Fibroblast of skin of left quadriceps (primary cell): ENCODE data around the gene HDAC5.
"Not testable (repeated sequence)": the region's sequence is repeated elsewhere in the genome, so short reads cannot be mapped to it uniquely, and the experiment has no call there.

Source experiments
- DNase-seq, 2 experiments: peaks; one replicate each; pipeline ENCODE4 v3.0.0-alpha.2; 2013; ENCODE audit warnings: low read depth in 2 of 2

Gene HDAC5

DNA sequence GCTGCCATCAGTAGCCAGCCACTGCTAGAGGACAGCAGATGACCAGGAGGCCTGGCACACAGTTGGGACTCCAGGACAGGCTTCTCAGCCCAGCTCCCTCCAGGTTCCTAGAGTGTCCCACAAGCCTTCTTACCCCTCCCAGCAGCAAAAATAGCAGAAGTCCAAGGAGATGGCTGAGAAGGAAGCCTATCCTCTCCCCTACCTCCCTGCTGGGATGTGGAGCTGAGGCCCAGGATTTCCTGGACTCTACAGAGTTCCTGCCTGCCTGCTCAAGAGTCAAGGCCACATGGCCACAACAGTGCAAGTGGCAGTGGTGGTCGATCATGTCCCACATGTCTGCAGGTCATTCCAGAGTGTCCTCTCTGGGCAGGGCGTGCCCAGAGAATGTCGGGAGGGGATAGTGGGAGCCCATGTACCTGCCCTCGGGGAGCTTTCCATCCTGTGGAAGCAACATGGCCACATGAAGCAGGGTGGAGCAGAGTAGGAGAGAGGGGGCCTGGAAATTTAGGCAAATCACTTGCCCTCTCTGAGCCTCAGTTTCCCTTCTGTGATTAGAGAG lies 10.6 kb upstream of the HDAC5 start:
- DNase-seq: no peak

DNA sequence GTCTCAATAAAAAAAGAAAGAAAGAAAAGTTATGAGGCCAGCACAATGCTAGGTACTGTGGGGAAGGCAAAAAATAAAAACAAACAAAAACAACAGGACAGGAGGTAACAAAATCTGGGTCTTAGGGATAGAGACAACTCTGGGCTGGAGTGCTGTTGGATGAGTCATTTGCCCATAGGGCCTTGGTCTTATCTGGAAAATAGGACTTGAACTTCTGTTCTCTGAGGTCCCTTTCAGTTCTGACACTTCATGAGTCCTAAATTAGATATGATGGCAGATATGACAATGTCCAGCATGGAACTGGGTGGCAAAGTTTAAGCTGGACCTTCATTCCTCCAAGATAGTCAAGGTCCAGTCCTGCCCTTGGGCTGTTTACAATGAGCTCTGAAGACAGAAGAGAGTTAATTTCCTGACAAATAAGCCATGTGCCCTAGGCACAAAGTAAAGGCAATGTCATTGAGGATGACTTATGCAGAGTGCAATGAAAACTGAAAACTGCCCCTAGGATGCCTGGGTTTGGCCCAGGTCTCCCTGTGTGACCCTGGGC lies 8.9 kb upstream of the HDAC5 start:
- DNase-seq: no peak

DNA sequence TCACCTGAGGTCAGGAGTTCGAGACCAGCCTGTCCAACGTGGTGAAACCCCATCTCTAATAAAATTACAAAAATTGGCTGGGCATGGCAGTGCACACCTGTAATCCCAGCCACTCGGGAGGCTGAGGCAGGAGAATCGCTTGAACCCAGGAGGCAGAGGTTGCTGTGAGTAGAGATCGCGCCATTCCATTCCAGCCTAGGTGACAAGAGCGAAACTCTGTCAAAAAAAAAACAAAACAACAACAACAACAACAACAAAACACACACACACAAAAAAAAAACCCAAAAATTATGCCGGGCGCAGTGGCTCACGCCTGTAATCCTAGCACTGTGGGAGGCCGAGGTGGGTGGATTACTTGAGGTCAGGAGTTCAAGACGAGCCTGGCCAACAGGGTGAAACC lies 7.9 kb upstream of the HDAC5 start:
- not testable (repeated sequence) for DNase-seq

DNA sequence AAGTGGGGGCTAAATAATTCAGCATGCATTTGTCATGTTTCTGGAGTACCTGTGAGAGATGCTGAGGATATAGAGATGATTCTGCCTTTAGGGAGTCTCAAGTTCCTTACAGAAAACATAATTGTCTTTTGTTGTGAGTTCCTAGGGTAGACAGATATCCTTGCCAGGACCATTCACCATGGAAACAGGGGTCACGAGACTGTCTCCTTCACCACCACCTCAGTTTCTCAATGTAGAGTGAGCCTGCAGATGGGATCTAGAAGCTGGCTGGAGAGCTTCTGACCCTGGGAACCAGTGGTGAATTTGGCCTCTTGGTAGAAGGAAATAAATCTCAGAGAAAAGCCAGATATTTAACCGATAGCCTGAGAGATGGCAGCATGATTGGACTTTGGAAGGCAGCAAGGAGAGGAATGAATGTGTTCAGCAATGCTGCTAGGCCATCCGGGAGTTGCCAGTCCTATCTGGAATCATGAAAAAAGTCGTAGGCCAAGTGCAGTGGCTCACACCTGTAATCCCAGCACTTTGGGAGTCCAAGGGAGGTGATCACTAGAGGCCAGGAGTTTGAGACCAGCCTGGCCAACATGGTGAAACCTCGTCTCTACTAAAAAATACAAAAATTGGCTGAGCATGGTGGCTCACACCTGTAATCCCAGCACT lies 7.4 kb upstream of the HDAC5 start:
- no peak for DNase-seq

DNA sequence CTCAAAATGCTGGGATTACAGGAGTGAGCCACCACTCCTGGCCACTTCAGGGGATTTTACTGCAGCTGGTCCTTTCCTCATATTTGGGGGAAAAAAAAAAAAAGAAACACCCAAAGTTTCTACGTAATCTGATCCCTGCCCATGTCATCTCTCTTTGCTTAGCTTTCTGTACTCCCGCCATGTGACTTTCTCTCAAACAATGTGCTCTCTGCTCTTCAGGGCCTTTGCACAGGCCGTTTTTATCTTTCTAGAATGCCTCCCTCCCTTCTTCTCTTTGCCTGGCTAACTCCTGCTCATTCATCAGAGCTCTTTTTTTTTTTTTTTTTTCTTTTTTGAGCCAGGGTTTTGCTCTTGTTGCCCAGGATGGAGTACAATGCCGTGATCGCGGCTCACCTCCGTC lies 4.9 kb upstream of the HDAC5 start:
- DNase-seq: no peak

DNA sequence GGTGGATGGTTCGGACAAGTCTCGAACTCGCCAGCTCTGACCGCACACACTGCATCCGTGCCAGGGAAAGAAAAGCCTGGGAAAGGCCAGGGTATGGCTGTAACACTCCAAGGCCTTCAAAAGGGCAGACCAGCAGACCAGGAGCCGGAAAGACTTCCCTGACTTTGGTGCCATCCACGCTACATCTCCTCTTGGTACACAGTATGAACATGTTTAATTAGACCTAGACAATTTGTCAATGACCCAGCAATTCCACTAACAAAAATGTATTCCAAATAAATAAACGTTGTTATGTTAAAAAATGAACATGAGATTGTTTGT lies 637 bp upstream of the HDAC5 start:
- no peak for DNase-seq

DNA sequence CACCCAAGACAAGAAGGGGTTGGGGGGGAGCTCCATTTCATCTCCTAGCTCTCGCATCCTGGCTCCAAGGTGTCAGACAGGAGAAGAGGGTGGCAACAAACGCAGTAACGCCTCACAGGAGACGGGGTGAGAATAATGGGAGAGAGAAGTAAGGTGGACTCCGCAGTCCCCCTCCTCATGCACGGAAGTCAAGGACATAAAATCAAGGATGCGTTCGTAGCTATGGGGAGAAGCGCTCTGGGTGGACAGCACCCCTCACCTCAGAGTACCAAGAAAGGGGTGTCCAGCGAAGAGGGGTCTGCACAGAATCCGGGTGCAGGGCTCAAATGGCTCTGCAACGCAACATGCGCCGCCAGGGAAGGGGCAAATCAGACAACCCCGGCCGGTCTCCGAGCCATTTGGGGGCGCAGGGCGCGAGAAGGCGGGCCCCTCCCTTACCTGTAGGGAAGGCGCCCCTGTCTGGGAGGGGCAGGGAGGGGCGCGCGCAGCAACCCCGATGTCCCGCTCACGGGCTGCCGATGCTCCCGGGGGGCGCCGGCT lies 555 bp downstream of the HDAC5 start:
- no peak for DNase-seq

DNA sequence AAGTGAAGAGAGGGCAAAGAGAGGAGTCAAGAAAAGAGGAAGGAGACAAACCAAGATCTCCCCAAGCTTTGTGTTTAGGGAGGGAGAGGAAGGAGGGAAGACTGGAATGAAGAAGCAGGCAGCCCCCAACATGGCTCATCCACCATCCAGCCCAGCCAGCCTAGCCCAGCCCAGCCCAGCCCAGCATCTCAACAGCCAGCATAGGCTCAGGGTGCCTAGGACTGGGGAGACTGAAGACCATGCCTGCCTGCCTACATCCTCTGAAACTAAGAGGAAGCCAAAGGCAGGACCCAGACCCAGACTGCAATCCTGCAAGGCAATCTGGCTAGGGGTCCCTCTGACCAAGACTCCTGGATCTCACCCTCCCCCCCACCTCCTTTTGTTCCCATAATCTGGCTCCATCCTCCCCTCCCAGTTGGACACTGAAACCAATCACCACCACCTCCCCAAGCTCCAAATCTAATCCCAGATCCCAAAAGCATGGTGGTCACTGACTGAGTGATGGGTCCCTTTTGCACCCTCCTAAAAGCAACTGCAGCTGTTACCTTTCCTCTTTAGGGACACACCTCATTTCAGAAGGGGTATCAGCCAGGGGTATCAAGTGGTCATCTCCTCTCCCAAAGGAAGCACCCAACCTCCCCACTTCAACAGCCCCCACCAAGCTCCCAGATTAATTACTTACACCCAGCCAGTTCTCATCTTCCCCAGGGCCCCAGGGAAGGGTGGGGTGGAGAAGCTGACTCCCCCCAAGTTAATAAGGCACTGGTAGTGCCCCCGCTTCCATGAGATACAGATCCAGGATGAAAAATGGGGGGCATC lies 1.2 kb downstream of the HDAC5 start:
- DNase-seq: no peak

DNA sequence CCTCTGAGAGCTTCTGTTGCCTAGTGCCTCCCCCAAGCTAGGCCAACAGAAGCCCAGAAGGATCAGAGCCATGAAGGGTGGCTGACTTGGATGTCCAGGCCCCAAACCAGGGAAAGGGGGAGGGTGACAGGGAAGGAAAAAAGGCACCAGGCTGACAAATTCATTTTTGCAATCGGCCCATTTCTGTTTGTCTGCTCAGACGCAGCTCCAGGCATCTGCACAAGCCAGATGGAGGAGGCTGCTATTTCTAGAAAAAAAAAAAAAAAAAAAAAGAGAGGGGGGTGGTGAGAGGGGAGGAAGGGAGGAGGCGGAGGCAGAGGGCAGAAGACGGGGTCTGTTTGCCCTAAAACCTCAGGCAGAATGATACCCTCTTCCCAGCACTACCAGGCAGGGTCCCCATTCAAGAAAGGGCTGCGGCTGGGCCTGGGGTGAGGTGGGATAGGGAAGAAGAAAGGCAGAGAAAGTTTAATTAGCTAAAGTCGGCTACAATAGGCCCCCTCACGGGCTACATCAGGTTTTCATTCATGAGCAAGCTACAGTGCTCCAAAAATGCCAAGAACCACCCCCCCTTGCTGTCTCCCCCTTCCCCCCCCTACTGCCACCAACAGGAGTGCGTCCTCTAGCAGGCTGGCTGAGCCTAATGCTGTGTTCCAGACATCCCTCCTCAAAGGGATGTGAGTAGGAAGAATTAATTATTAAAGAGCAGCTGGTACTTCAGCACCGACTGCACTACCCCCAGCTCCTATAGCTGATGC lies 2.4 kb downstream of the HDAC5 start:
- no peak for DNase-seq

DNA sequence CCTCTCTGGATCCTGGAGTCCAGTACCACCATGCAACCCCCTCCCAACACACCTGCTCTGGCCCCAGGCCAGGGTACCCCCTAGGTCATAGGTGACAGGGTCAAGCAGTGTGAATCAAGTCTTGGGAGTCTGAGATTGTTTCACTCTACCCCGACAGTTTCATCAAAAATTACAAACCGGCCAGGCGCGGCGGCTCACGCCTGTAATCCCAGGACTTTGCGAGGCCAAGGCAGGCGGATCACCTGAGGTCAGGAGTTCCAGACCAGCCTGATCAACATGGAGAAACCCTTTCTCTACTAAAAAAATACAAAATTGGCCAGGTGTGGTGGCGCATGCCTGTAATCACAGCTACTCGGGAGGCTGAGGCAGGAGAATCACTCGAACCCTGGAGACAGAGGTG lies 3.2 kb downstream of the HDAC5 start:
- DNase-seq: not testable (repeated sequence)

DNA sequence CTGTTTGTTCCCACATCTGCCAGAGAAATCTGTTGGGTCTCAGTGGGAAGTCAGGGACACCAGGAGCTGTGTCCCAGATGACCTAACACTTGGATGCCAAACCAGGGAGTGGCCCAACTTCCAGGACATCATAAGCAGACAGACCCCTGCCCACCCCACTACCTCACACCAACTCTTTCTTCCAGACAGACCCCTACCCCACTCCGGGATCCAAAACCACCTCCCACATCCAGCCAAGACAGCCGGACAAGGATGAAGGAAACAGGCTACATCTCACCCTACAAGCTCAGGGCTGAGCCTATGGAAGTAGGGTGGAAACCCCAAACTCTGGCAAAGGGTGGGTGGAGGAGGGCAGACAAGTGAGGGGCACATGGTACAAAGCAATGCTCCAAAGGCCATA lies 3.6 kb downstream of the HDAC5 start:
- no peak for DNase-seq

DNA sequence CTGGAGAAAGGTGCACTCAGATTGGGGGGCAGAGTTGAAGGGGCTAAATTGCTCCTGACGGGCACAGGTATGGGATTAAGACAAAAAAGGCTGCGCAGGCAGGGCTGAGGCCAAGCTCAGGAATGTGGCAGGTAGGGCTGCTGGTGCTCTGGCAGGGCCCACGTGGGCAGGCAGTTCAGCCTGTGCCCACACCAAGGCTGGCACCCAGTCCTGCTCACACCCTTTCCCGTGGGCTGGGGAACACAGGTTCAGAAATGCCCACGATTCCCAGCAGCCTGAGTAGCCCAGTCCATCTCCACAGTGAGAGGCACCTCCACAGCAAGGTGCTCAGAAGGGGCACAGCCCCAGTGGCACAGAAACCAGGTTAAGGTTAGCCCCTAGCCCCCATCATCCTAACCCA lies 4.4 kb downstream of the HDAC5 start:
- no peak for DNase-seq

DNA sequence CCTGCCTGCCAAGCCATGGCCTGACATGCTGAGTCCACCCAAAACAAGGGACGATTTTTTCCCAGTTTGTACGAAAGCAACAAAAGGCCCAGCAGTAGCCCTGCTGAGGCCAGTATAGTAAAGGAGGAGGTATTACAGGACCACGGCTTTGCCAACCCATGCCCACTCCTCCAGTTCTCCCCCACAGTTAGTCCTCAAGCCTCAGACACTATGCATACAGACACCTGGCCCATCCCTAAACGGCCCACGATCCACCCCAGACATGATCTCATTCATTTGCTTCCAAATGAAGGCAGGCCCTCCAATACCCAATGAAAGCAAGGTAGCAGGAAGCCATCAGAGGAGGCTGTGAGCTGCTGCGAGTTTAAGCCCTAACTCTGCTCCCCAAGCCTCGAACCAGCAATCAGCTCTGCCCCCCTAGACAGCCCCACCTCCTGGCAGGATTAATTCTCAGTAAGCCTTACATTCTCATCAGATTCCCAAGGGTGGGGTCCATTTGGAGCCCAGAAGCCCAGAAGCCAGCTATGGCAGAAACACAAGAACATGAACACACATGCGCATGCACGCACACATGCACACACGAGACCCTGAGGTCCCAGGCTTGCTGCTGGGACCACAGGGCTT lies 4.9 kb downstream of the HDAC5 start:
- no peak for DNase-seq

DNA sequence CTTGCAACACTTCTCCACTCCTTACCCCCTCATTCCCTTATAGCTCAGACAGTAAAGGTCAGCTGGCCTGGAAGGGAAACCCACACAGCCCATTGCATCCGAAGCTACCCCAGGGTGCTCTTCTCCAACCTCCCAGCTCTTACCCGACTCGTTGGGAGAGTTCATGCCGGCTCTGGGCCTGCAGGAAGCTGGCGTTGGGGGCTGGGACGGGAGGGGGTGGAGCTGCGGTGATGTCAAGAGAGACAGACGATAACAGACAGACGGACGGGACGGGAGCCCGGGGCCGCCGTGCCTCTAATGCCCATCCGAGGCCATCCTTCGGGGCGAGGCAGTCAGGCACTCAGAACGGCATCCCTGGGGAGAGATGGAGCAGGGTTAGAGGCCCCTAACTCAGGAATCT lies 6.1 kb downstream of the HDAC5 start:
- DNase-seq: no peak

DNA sequence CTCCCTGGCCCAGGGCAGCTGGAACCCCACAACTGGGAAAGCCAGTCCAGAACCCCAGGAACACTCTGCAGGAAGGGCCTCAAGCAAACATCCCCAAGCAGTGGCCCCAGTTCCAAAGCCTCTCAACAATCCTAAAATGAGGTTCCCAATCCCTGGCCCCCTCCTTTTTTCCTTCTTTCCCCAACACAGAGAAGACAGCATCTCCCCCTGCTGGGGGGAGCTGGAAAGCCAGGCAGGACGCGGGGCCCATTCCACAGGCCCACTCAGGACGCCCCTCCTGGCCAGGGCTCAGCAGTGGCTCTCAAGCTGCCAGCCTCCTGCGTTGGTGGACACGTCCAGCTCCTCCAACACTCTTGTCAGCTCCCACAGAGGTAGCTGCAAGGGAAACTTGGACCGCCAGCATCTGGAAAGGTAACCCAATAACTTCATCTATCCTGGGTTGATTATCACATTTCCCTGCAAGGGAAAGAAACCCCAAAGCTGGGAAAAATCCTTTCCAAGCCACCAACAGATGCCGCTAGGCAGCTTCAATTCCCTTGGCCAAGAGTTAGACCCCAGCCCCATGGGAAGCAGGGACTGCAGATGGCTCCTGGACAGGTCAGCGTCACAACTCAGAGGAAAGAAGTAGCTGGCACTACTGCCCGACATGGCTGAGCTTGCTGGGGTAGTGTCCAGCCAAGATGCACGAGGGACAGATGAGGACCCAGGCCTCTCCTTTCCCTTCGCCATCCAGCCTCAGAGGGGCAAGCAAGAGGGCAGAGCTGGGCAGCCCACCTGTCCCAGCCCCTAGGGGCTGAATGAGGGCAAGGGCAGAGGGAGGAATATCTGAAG lies 7.6 kb downstream of the HDAC5 start:
- no peak for DNase-seq

DNA sequence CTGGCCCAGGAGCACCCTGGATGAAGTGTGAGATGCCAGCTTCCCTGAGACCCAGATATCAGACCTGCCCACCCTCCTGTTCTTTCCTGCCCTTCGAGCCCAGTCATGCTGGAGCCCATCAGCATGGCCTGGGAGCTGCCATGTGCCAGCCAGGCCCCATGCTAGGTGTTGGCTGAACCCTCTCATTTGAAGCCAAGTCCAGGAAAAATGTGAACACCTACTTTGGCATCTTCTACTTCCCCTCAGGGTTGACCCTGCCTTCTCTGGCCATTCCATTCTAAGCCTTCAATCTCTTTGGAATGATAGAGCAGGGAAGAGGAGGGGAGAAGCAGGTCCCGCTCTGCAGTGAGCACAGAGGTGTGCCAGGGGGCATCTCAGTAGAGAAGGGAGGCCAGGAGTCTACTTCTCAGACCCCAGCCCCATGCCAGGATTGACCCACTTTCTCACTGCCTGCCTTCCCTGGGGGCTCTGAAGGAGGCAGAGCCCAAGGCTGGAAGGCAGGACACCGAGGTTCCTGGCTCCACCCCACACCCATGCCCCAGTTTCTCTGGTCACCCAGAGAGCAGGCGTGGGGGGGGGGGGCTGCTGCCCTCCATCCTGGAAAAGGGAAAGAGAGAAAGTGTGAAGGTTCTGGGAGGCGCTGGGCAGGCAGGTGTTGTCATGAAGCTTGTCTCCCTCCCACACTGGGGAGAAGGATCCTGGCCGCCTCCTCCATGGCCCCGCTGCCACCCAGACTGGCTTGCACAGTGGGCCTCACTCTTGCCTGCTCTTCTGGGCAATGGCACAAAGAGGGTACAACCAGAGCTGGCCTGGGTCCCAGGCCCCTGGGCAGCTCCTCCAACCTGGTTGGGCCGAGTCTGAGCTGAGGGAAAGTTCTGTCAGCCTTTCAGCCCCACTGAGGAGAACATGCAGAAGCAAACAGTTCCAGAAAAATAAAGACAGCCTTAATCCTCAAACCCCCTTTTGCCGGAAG lies 9.3 kb downstream of the HDAC5 start:
- DNase-seq: no peak

DNA sequence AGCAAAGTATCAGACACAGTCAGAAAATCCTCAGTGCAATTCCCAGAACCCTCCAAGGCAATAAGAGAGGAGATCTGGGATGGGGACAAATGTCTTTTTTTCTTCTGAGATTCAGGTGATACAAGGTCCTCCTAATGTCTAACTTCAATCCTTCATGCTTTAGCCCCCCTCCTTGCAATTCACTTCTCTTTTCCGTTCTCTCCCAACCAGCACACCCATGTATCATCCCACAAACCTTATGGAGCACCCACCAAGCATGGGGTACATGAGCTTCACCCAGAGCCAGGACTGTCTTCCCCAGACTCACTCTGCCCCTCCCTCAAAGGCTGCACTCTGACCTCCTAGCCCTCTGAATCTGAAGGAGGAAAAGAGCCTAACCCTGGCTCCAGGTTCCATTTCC lies 10.1 kb downstream of the HDAC5 start:
- DNase-seq: no peak

DNA sequence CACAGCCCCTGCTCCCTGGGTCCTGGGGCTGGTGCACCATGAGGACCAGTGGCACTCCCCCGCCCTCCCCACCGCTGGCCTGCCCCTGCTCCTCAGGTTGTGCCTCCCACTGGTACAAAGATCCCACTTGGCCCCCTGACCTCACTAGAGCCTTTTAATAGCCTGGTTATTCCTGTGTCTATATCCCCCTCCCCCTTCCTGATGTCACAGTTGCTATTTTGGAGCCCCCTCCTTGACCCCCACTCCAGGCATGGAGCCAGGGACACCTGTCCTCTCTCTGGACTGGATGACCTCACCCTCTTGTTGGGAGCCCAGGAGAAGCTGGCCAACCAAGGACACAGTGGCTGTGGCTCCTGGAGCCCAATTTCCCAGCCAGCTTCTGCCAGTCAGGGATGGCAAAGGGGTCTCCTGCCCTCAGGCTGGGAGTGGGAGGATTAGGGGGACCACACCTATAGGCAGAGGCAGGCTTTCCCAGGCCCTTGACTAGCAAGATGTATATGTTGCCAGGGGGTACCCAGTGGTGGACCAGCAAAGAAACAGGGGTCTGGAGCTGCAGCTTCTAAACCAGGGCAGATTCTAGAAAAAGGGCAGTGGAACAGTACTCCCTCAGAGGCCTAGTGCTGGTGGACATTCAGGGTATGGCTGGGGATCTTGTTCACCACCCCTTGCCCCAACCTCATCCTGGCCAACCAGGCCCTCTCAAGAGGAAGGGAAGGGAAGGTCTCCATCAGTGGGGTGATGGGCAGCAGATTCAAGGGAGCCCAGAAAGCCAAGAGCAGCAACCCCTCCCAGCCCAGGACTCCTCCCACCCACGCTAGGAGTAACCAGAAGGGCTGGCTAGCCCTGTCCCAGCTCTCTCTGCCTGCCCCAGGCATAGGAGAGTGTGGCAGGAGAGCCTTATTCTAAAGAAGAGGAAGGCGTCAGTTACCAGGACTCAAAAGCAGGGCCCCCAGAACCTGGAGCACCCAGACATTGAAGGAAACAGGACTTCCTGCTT lies 10.9 kb downstream of the HDAC5 start:
- no peak for DNase-seq
